Skeletal muscle tissue (tissue), 4 donors: ENCODE results near the gene PPP6R2. TPM values are rescaled to one million over a fixed set of nuclear protein-coding genes. Genes with fewer than 3 reads are reported as not detected.

ENCODE experiments used
- H3K27ac ChIP-seq: one replicate; pipeline ENCODE4 v1.7.0; 2013; ENCODE audit warnings: mild to moderate bottlenecking, low read depth, low read length, inconsistent platforms
- H3K27me3 ChIP-seq, 3 donors: one replicate each; pipeline ENCODE4 v1.7.0; 2013; ENCODE audit warnings: low read length in 3 of 3; ENCODE audit not compliant: control insufficient read depth in 3 of 3, insufficient read depth in 3 of 3
- H3K36me3 ChIP-seq, 3 donors: one replicate each; pipeline ENCODE4 v1.7.0; 2013; ENCODE audit warnings: low read length in 3 of 3; ENCODE audit not compliant: control insufficient read depth in 3 of 3, insufficient read depth in 3 of 3
- H3K4me1 ChIP-seq, 3 donors: one replicate each; pipeline ENCODE4 v1.7.0; 2013; ENCODE audit warnings: low read length in 3 of 3, mild to moderate bottlenecking in 3 of 3; ENCODE audit not compliant: control insufficient read depth in 3 of 3, insufficient read depth in 3 of 3
- H3K4me3 ChIP-seq, 3 donors: one replicate each; pipeline ENCODE4 v1.7.0; 2013; ENCODE audit warnings: low read length in 3 of 3
- H3K9ac ChIP-seq, 3 donors: one replicate each; pipeline ENCODE4 v1.7.0; 2013; ENCODE audit warnings: low read length in 3 of 3, mild to moderate bottlenecking in 3 of 3, moderate library complexity in 2 of 3, low read depth in 1 of 3
- H3K9me3 ChIP-seq, 3 donors: one replicate each; pipeline ENCODE4 v1.7.0; 2013; ENCODE audit warnings: low read length in 3 of 3; ENCODE audit not compliant: control insufficient read depth in 3 of 3
- total RNA-seq: library from RNA; depleted of rRNA; stranded (reverse); fragments of >200 nt; gene quantifications from one replicate; pipeline ENCODE4 v1.2.3, GENCODE V29; 2014
- donor health status: Osteomylitis.

Gene PPP6R2
- total RNA-seq, 1 donor from 2014 or later = 28.2 TPM

- H3K27ac ChIP-seq = no peak overlapping the region
- H3K9me3 ChIP-seq = no peaks in the 10 kb centered on the region
- no peaks in the 10 kb centered on the region for H3K4me1 ChIP-seq
- H3K9ac ChIP-seq = no peak overlapping the region
- peaks cover 13 to 33% (median 33%) of the 10 kb centered on the region in 3 donors for H3K27me3 ChIP-seq
- no peaks in the 10 kb centered on the region for H3K36me3 ChIP-seq
- no peak overlapping the region for H3K4me3 ChIP-seq
Measured at GRCh38 chr22:50488886-50489285, 145.8 kb downstream of the PPP6R2 start.

GRCh38 chr22:50489363-50490243 is 146.5 kb downstream of the PPP6R2 start:
- Histone ChIP-seq H3K36me3 (no peaks in the 10 kb centered on the region), H3K4me3 (no peak overlapping the region), H3K27me3 (peaks cover 9 to 30% (median 29%) of the 10 kb centered on the region in 3 donors)

GRCh38 chr22:50490531-50491308 is 147.6 kb downstream of the PPP6R2 start:
- H3K36me3 ChIP-seq = no peaks in the 10 kb centered on the region
- peaks cover 3 to 26% (median 22%) of the 10 kb centered on the region in 3 donors for H3K27me3 ChIP-seq
- H3K27ac ChIP-seq = no peak overlapping the region
- no peaks in the 10 kb centered on the region for H3K9me3 ChIP-seq
- H3K9ac ChIP-seq = no peak overlapping the region
- H3K4me3 ChIP-seq = no peak overlapping the region
- no peaks in the 10 kb centered on the region for H3K4me1 ChIP-seq

More at GRCh38 chr22:50489363-50490243, 146.5 kb downstream of the PPP6R2 start:
- no peak overlapping the region for H3K9ac ChIP-seq
- no peak overlapping the region for H3K27ac ChIP-seq
- no peaks in the 10 kb centered on the region for H3K9me3 ChIP-seq
- H3K4me1 ChIP-seq = no peaks in the 10 kb centered on the region

Other genes with a start within 250 kb of the PPP6R2 start
- gene PANX2, start 172.6 kb upstream of the PPP6R2 start, total RNA-seq = not detected
- 4.7 TPM for gene TRABD, start 157.4 kb upstream of the PPP6R2 start, total RNA-seq
- 4.7 TPM for gene SELENOO, start 142.3 kb upstream of the PPP6R2 start, total RNA-seq
- gene TUBGCP6, start 98.3 kb upstream of the PPP6R2 start, total RNA-seq = 17.2 TPM
- 8.9 TPM for gene HDAC10, start 92.1 kb upstream of the PPP6R2 start, total RNA-seq
- gene MAPK12, start 81.6 kb upstream of the PPP6R2 start, total RNA-seq = 18.8 TPM
- gene MAPK11, start 72.9 kb upstream of the PPP6R2 start, total RNA-seq = 3.1 TPM
- 48.5 TPM for gene PLXNB2, start 35.7 kb upstream of the PPP6R2 start, total RNA-seq
- 1.0 TPM for gene DENND6B, start 16.3 kb upstream of the PPP6R2 start, total RNA-seq
- 30.8 TPM for gene SBF1, start 131.7 kb downstream of the PPP6R2 start, total RNA-seq
- under 0.01 TPM for gene ADM2, start 138.2 kb downstream of the PPP6R2 start, total RNA-seq
- gene MIOX, start 143.5 kb downstream of the PPP6R2 start, total RNA-seq = not detected
- gene LMF2, start 164.4 kb downstream of the PPP6R2 start, total RNA-seq = 12.5 TPM
- gene NCAPH2, start 164.9 kb downstream of the PPP6R2 start, total RNA-seq = 34.4 TPM
- gene SCO2, start 182.3 kb downstream of the PPP6R2 start, total RNA-seq = 0.52 TPM
- 8.9 TPM for gene TYMP, start 186.7 kb downstream of the PPP6R2 start, total RNA-seq
- not detected for gene KLHDC7B, start 202.6 kb downstream of the PPP6R2 start, total RNA-seq
- not detected for gene SYCE3, start 219.6 kb downstream of the PPP6R2 start, total RNA-seq
- gene CPT1B, start 235.1 kb downstream of the PPP6R2 start, total RNA-seq = 27.1 TPM
- 17.7 TPM for gene CHKB, start 239.5 kb downstream of the PPP6R2 start, total RNA-seq